ENCODE measurements around the gene KIF1C. TPM values are rescaled to one million over a fixed set of nuclear protein-coding genes. Genes with fewer than 3 reads are reported as not detected.

KIF1C gene
- total RNA-seq = 116 and 123 TPM in 2 replicates

DNA sequence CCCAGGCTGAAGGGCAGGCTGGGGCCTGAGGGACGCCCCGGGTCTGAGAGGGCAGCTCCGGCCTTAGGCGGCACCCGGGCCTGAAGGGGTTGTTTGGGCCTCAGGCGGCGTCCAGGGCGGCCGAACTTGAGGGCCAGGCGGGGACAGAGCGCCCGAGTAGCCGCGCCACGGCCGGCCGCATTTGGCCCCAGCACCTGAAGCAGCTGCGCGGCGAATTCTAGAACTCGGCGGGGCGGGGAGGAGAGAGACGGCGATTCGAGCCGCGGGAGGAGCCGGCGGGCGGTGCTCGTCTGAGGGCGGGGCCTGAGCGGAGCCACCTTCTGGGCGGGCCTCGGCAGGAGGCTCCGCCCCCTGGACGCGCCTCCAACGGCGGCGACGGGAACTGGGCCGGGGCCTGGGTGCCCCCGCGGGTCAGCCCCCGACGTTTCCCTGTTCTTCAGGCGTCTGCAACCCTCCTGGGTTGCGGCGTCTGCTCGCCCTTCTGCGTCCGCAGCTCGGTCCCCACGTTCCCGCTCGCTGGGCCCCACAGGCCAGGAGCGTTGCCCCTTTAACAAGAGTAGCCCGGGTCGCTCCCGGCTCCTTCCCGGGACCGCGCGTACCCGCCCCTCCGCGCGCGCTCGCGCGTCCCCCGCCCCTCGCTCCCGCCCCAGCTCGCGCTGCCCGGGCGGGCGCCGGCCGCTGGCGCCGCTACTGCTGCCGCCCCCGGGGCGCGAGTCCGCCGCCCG is at the start of gene KIF1C, which contains the start of gene INCA1:
KIF1C (plus strand) TSS at position 649 of the 725 bp plus-strand sequence. CDS start 2,297 bp downstream, outside the sequence.
INCA1 (minus strand) TSS at position 221 of the 725 bp plus-strand sequence. CDS start 3,085 bp downstream, outside the sequence.

GRCh38 chr17:4948166-4948930 is 49.4 kb upstream of the KIF1C start, which contains the start of gene PFN1:
Gene PFN1, minus strand, starts transcription at chr17:4948530. Its CDS starts 136 bp downstream, at chr17:4948394.

GRCh38 chr17:4950746-4951204 is 47.0 kb upstream of the KIF1C start, which contains the start of gene ENO3:
Gene ENO3, plus strand, starts transcription at chr17:4951119. Its CDS starts 711 bp downstream, at chr17:4951830.

GRCh38 chr17:4967539-4968485 is 29.9 kb upstream of the KIF1C start, which contains the start of gene SPAG7:
Gene SPAG7, minus strand, starts transcription at chr17:4967817. Its CDS starts 13 bp downstream, at chr17:4967804.

GRCh38 chr17:4986951-4987766 is 10.6 kb upstream of the KIF1C start, which contains the start of gene CAMTA2:
Gene CAMTA2, minus strand, starts transcription at chr17:4987675. Its CDS starts 1,453 bp downstream, at chr17:4986222.

GRCh38 chr17:5035315-5035714 is 37.6 kb downstream of the KIF1C start, which contains the start of gene SLC52A1:
Gene SLC52A1, minus strand, starts transcription at chr17:5035426. Its CDS starts 820 bp downstream, at chr17:5034606.

Small RNA genes within 50 kb of the gene (small RNA-seq; reads per million reads assigned to genes)
- gene MIR6864 (0.19 reads per million), gene MIR6865 (not detected)

Other genes with a start within 250 kb of the KIF1C start
- not detected in 2 replicates for gene TM4SF5, start 226.1 kb upstream of the KIF1C start, total RNA-seq
- not detected in 2 replicates for gene VMO1, start 211.6 kb upstream of the KIF1C start, total RNA-seq
- not detected in 2 replicates for gene GLTPD2, start 209.0 kb upstream of the KIF1C start, total RNA-seq
- gene PSMB6, start 201.8 kb upstream of the KIF1C start, total RNA-seq = 154 and 158 TPM in 2 replicates
- gene PLD2, start 190.8 kb upstream of the KIF1C start, total RNA-seq = 35.3 and 38.9 TPM in 2 replicates
- gene MINK1, start 164.6 kb upstream of the KIF1C start, total RNA-seq = 57.6 and 66.6 TPM in 2 replicates
- gene C17orf107, start 98.4 kb upstream of the KIF1C start, total RNA-seq = 1.1 and 1.3 TPM in 2 replicates
- gene CHRNE, start 94.9 kb upstream of the KIF1C start, total RNA-seq = 0.65 and 3.0 TPM in 2 replicates
- not detected in 2 replicates for gene GP1BA, start 65.7 kb upstream of the KIF1C start, total RNA-seq
- 40.4 and 59.4 TPM in 2 replicates for gene SLC25A11, start 57.9 kb upstream of the KIF1C start, total RNA-seq
- 39.5 and 40.2 TPM in 2 replicates for gene RNF167, start 57.7 kb upstream of the KIF1C start, total RNA-seq
- gene PFN1, start 49.4 kb upstream of the KIF1C start, total RNA-seq = 506 and 560 TPM in 2 replicates
- 1.5 and 1.6 TPM in 2 replicates for gene ENO3, start 46.8 kb upstream of the KIF1C start, total RNA-seq
- gene SPAG7, start 30.1 kb upstream of the KIF1C start, total RNA-seq = 40.2 and 45.6 TPM in 2 replicates
- gene CAMTA2, start 10.3 kb upstream of the KIF1C start, total RNA-seq = 8.2 and 10.0 TPM in 2 replicates
- 0.33 and 0.48 TPM in 2 replicates for gene INCA1, start 428 bp upstream of the KIF1C start, total RNA-seq
- gene SLC52A1, start 37.5 kb downstream of the KIF1C start, total RNA-seq = 0.33 TPM in 1 of 2 replicates, not detected in the other
- 2.0 and 2.7 TPM in 2 replicates for gene ZFP3, start 80.5 kb downstream of the KIF1C start, total RNA-seq
- gene ZNF232, start 113.9 kb downstream of the KIF1C start, total RNA-seq = 5.3 and 6.5 TPM in 2 replicates
- not detected in 2 replicates for gene USP6, start 118.1 kb downstream of the KIF1C start, total RNA-seq
- gene ZNF594, start 193.9 kb downstream of the KIF1C start, total RNA-seq = 4.6 and 6.8 TPM in 2 replicates
- not detected in 2 replicates for gene SCIMP, start 236.9 kb downstream of the KIF1C start, total RNA-seq

Data from vein endothelial cell (primary cell).